Stimulated activated CD4-positive, alpha-beta T cell treated with anti-CD3 and anti-CD28 coated beads, Interleukin-4, amount 100 ng/mL, for 48 hours (primary cell): ENCODE measurements around the gene PSPN.
"Not testable (repeated sequence)": the region's sequence is repeated elsewhere in the genome, so short reads cannot be mapped to it uniquely, and the experiment has no call there.

Experiments used
- DNase-seq, 2 donors: peaks; one replicate each; pipeline ENCODE4 v3.0.0-alpha.2; 2020; ENCODE audit warnings: low read depth in 2 of 2

Gene PSPN

GRCh38 chr19:6373096-6373812, 2.5 kb downstream of the PSPN start:
- DNase-seq = peak; percentile 99

DNA sequence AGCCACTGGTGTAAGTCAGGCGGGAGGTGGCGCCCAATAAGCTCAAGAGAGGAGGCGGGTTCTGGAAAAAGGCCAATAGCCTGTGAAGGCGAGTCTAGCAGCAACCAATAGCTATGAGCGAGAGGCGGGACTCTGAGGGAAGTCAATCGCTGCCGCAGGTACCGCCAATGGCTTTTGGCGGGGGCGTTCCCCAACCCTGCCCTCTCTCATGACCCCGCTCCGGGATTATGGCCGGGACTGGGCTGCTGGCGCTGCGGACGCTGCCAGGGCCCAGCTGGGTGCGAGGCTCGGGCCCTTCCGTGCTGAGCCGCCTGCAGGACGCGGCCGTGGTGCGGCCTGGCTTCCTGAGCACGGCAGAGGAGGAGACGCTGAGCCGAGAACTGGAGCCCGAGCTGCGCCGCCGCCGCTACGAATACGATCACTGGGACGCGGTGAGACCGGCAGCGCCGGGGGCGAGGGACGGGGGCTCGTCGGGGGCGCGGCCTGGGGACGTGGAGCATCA, 3.1 kb downstream of the PSPN start, which contains the start of gene ALKBH7:
TSS of gene ALKBH7 (plus strand) at position 201 of the 502 bp plus-strand sequence. CDS start at position 228, 27 bp downstream.
- DNase-seq = peak; percentile 88 to 96

GRCh38 chr19:6364353-6364752, 11.4 kb downstream of the PSPN start:
- DNase-seq = no peak

DNA sequence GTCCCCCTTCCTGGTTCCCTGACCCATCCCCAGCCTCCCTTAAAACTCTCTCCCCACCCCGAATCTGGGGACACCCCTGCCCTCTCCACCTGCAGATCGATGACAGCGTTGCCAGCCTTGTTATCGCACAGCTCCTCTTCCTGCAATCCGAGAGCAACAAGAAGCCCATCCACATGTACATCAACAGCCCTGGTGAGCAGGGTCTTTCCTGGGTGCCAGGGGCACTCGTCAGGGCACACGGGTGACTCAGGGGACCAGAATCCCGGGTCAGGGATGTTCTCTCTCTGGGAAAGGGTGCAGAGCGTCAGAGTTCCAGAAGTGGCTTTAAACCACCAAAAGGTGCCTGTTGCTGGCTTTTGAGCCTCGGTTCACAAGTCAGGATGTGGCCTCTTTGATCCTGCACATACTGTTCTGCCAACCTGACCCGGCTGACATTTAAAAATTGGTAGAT, 13.4 kb downstream of the PSPN start:
- no peak for DNase-seq

DNA sequence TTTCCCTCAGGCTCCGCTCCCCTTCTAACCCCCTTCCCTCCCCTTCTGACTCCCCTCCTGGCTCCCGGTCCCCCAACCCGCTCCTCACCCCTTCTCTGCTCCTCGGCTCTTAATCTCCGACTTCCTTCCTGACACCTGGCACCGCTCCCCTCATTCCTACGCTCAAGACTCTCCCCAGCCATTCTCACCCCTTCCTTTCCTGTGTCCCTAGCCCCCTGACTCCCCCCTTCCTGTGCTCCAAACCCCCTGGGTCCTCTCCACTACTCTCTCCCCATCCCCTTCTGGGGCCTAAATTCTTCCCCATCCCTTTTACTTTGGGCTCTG, 13.7 kb downstream of the PSPN start:
- DNase-seq = no peak

DNA sequence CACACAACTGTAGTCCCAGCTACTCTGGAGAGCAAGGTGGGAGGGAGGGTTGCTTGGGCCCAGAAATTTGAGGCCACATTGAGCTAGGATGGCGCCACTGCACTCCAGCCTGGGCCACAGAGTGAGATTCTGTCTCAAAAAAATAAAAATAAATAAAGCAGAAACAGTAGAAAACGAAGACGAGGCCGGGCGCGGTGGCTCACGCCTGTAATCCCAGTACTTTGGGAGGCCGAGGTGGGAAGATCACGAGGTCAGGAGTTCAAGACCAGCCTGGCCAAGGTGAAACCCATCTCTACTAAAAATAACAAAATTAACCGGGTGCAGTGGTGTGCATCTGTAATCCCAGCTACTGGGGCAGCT, 14.9 kb downstream of the PSPN start:
- DNase-seq = not testable (repeated sequence)

- not testable (repeated sequence) for DNase-seq
Measured at GRCh38 chr19:6360445-6360844, 15.3 kb downstream of the PSPN start.

DNA sequence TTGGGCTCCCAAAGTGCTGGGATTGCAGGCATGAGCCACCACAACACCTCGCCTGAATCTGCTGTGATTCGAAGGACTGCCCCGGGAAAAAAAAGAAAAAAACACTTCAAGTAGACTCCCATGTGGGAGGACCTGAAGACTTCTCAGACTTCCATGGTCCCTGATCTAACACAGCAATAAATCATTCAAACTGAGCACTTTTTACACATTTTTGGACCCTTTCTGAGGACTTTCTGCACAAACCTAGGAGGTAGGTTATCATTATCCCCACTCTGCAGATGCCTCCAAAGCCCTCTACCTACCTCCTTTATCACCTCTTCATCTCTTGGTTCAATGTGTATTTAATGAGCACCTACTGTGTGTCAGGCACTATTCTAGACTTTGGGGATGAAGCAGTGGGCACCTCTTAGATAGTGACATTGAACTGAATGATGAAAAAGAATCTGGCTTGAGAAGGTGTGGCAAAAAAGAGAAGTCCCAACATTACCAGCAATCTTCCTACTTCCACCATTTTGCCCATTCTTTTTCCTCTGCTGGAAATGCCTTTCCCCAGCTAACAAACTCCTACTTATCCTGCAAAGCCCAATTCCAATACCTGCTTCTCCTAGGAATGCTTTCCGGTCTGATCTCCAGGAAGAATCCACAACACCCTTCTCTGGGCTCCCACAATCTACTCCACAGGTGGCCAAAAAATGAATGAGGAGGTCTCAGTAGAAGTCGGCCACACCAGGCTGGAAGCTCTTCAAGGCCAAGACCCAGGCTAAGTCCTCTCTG, 16.0 kb downstream of the PSPN start:
- no peak for DNase-seq

DNA sequence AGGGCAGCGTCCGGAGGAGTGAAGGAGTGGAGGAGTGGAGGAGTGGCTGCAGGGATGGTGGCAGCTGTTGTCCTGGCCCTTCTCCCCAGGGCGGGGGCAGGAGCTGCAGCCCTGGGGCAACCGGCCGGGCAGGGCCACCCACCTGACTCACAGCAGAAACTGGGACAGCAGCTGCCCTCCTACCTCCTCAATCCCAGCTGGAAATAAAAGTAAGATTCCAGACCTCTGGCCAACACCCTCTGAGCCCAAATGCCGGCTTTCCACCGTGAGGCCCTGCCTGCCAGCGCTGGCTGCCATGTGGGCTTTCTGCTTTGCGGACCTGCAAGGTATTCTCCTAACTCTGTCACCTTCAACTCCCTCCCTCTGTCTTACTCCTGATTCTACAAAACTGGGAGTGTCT, 17.7 kb downstream of the PSPN start:
- DNase-seq = no peak

- no peak for DNase-seq
Measured at GRCh38 chr19:6357174-6357573, 18.6 kb downstream of the PSPN start.

DNA sequence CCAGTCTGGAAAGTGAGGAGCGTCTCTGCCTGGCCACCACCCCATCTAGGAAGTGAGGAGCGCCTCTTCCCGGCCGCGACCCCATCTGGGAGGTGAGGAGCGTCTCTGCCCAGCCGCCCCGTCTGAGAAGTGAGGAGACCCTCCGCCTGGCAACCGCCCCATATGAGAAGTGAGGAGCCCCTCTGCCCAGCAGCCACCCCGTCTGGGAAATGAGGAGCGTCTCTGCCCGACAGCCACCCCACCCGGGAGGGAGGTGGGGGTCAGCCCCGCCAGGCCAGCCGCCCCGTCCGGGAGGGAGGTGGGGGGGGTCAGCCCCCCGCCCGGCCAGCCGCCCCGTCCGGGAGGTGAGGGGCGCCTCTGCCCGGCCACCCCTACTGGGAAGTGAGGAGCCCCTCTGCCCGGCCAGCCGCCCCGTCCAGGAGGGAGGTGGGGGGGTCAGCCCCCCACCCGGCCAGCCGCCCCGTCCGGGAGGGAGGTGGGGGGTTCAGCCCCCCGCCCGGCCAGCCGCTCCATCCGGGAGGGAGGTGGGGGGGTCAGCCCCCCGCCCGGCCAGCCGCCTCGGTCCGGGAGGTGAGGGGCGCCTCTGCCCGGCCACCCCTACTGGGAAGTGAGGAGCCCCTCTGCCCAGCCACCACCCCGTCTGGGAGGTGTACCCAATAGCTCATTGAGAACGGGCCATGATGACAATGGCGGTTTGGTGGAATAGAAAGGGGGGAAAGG, 20.3 kb downstream of the PSPN start:
- DNase-seq = not testable (repeated sequence)

DNA sequence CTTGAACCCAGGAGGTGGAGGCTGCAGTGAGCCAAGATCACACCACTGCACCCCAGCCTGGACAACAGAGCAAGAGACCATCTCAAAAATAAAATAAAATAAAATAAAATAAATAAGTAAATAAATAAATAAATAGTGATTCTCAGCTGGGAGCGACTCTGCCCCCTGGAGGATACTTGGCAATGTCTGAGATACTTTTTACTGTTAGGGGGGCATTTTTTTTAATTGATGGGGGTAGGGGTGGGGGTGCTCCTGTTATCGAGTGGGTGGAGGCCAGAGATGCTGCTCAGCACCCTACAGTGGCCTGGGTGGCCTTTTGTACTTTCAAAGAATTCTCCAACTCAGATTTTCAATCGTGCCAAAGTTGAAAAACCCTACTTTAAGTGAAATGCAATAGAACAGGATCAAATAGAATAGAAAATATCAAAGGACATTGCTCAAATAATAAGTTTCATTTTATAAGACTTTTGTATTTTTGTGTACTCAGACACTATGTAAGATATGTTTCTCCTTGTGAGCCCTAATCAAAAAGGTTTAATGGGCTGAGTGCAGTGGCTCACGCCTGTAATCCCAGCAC, 21.5 kb downstream of the PSPN start:
- no peak for DNase-seq

- DNase-seq = no peak
Measured at GRCh38 chr19:6352381-6353165, 23.2 kb downstream of the PSPN start.

- DNase-seq = no peak
Measured at GRCh38 chr19:6350688-6351087, 25.0 kb downstream of the PSPN start.

GRCh38 chr19:6349271-6349670, 26.5 kb downstream of the PSPN start:
- not testable (repeated sequence) for DNase-seq

- DNase-seq = no peak
Measured at GRCh38 chr19:6343462-6343861, 32.3 kb downstream of the PSPN start.

DNA sequence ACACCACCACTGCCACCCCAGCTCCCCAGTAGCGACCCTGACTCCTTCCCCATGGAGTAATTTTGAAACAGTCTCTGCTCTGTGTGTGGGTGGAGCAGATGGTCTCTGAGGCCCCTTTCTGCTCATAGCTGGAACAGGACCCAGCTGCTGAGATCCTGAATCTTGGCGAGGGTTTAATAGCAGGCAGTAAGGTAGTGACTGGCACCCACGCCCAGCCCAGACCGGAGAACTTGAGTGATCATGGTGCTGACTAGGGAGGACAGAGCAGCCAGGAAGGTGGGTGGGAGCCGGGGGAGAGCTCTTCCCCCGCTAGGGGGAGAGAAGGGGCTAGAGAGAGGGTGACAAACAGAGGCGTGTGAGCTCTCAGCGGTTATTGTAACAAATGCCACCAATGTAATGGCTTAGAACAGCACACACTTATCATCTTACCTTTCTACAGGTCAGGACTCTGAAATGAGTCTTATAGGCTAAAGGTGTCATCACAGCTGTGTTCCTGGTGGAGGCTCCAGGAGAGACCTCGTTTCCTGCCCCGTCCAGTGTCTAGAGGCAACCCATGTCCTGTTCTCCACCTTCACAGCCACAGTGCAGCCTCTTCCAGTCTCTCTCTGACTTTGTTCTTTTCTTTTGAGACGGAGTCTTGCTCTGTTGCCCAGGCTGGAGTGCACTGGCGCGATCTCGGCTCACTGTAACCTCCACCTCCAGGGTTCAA, 35.1 kb downstream of the PSPN start:
- no peak for DNase-seq

DNA sequence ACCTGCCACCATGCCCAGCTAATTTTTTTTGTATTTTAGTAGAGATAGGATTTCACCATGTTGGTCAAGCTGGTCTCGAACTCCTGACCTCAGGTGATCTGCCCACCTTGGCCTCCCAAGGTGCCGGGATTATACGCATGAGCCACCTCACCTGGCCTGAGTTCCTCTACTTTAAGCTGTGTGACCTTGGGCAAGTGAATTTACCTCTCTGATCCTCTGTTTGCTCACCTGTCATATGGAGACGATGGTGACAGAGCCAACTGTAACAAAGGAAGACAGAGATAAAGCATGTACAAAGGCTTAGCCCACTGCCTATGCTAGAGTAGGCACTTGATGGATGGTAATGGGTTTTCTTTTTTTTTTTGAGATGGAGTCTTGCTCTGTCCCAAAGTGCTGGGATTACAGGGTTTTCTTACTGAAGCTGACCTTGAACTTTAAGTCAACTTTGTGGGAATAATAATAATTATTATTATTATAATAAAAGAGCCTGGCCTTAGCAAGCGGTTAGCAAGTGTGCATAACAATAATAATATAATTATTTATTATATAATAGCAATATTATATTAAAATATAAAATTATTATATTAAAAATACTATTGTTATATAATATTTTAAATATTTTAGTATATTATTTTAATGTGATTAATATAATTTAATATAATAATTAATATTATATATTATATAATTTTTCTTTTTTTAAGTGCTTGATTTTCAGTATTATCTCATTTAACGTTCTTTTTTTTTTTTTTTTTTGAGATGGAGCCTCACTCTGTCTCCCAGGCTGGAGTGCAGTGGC, 41.0 kb downstream of the PSPN start:
- DNase-seq = no peak

GRCh38 chr19:6333439-6333838, 42.3 kb downstream of the PSPN start, which contains the start of gene ACER1:
TSS of gene ACER1 (minus strand) at chr19:6333612. CDS start at chr19:6333551, 61 bp downstream.
- DNase-seq = no peak

- DNase-seq = no peak
Measured at GRCh38 chr19:6326815-6327214, 48.9 kb downstream of the PSPN start.
